Measurements from ENCODE around the gene SPSB2. TPM values are rescaled to one million over a fixed set of nuclear protein-coding genes. Genes with fewer than 3 reads are reported as not detected.

The SPSB2 gene
- total and polyA plus RNA-seq, 9 of the 15 experiments (the other 6 are each of a cell fraction or from before 2014, with no cell fraction given) = 0.10 to 10.6 (median 1.9) TPM

GRCh38 chr12:6867413-6868210, 5.5 kb downstream of the SPSB2 start, which contains the start of gene TPI1 (continued):
- TF ChIP-seq MGA (IDR thresholded peaks at IDR 0.05) (peak; percentile 50; the same call in 1 of the 2 replicates), PATZ1 (CRISPR knock-in tag; IDR thresholded peaks at IDR 0.05; ENCODE audit: borderline replicate concordance) (no peak), ZFX (CRISPR knock-in tag; IDR thresholded peaks at IDR 0.05) (peak; percentile 85), ZBTB7A (IDR thresholded peaks at IDR 0.05; ENCODE audit: borderline replicate concordance, control insufficient read depth, low read depth, low read length) (peak; percentile 13; the same call in 1 of the 2 replicates), CBFB (CRISPR knock-in tag; IDR thresholded peaks at IDR 0.05) (no peak), ZNF589 (CRISPR knock-in tag; IDR thresholded peaks at IDR 0.05; ENCODE audit: low read depth) (no peak), LCOR (CRISPR knock-in tag; IDR thresholded peaks at IDR 0.05) (no peak), EWSR1 (IDR thresholded peaks at IDR 0.05; ENCODE audit: borderline replicate concordance, low read depth, partially characterized antibody) (no peak), GTF2B (IDR thresholded peaks at IDR 0.05; ENCODE audit: extremely low read depth, insufficient read length) (peak; percentile 44), NR2C1 (IDR thresholded peaks at IDR 0.05) (no peak), NR2C1 (tag; IDR thresholded peaks at IDR 0.05) (no peak)

Measured in K562 (cell line).